Cortex of kidney (tissue), 1 donor: Measurements from ENCODE around the gene BMP6.

ENCODE experiments used
- DNase-seq: peaks from one replicate; lab custom pipeline; 2025; lab: John Stamatoyannopoulos, UW

Gene BMP6

DNA sequence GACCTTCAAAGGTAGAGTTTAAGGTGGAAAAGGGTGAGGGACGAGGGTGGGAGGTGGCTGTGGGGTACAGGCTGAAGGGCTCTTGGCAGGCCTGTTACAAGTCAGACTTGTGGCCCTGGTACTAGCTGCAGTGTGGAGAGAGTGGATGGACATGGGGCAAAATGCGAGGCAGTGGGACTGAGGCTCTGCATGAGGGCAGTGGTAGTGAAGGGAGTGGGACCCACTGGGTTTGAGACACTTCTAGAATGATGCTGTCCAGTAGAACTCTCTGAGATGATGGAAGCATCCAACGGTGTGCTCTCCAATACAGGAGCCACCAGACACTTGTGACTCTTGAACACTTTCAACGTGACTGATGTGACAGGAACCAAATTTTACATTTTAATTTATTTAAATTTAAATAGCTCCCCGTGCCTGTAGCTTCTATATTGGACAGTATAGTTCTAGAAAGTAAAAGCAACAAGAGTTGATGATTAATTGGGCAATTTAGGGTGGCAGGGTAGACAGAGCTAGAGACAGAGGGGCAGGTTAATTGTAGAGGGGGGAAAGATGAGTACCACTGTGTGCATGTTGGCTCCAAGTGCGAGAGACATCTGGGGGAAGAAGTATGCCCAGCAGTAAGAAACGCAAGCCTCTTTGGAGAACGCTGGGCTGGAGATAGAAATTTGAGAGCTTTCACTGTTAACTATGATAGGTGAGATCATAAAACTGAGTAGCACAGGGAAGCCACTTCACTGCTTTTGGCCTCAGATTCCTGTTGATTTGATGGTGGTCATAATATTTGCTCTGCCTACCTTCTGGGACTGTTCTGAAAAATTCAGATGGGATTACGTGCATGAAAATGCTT lies 107.2 kb downstream of the BMP6 start:
- DNase-seq = no peak

DNA sequence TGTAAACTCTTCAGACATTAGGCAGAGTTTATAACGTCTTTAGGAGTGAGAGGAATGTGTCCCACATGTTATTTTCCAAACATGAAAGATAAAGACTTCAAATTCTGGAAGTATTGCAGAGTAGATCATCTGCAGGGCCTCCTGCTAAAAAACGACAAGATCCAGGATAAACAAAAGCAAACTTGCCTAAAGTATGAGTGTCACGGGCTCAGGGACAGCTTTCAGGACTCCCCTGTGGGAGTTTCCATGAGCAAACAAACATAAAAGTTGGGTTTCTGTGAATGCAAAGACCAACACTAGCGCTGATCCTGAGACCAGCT lies 107.8 kb downstream of the BMP6 start:
- DNase-seq = no peak

DNA sequence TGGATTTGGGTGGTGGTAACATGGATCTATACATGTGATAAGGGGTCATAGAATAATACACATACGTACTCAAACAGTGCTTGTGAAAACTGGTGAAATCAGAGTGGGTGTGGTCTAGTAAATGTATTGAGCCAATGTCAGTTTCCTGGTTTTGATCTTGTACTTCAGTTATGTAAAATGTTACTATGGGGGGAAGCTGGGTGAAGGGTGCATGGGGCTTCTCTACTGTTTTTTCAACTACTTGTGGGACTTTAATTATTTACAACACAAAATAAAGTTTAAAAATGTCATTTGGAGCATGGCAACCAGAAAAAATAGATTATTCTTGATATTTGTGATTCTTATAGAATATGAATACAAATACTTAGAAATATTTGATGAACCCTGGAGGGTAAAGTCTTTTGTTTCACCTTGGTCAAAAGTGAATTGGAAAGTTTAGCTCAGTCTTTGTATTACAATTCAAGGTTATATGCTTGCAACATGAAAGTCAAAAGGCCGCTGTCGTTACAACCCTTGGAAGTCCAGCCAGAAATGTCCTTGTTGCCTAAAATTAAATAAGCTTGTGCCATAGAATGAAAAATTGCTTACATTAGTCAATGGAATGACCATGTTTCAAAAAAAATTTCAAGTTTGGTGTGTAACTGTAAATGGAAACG lies 110.6 kb downstream of the BMP6 start:
- DNase-seq = no peak

DNA sequence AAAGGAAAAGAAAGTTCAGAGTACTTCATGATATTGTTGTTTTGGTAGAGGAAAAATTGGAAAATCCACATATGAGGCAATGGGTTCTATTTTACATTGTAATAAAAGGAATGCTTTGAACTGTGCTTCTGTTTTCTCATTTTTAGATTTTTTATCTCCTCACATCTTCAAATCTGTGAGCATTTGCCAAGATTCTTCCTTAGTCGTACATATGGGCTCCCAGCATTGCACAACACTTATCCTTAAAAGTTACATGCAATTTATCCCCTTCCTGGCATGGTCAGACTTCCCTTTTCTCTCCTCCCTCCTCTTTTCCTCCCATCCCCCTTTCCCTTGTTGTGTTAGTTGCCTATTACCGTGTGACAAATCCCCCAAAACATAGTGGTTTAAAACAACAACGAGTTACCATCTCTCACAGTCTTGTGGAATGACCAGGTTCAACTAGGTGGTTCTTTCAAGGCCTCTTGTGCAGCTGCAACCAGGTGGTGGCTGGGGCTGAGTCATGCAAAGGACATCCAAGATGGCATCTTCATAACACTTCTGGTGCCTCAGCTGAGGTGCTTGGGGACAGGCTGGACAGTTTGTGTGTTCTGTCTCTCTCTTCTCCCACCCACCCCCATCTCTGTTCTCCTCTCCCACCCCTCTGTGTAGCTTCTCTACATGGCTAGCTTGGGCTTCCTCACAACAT lies 116.0 kb downstream of the BMP6 start:
- DNase-seq = no peak

DNA sequence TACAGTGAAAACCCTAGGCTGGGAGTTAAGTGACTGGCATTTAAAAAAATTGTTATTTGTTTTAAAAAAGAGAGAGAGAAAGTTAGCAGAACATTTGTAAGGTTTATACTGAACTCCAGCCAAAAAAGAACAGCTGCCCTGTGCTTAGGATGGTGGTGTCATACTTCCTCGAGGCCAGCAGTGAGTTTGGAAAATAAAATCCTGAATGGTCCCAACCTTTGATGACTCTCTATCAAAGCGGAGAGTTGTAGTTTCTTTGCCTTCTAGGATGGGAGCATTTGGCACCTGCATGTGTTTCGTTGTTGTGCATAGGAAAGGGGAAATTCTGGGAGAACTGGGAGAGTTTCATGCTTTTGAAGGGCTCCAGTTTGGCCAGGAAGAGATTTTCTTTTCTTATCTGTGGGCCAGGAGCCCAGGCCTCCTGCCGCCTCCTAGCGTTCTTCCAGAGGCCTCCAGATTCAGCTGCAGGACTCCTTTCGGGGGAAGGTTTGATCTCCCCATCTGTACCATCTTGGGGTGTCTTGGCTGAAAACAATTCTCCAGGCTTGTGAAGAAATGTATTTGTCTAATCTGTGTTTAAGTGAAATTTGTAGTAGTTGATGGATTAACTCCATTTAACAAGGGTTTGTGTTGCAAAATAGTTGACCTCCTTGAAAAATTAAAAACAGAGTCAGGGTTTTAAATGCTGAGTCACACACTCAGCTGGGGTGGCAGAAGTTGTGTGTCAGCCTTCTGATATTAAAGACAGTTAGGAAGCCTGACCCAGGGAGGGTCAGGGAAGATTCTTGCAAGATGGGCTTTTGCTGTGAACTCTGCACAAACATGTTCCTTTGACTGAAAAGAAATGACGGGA lies 121.3 kb downstream of the BMP6 start:
- DNase-seq = no peak

DNA sequence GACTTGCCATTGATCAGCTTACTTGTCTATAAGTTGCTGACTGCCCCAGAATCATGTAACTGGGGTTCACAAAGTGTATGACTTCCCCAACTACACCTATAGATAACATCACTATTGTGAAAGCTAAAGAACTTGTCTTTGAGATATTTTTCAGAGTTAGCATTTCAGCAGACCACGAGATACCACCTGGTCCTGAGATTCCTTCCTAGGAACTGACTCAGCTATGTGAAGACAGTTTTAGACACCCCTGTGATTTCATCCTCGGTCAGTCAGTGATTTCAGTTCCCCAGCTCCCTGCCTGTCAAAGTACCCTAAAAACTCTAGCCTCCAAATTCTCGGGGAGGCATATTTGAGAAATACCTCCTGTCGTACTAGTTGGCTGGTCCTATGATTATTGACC lies 122.3 kb downstream of the BMP6 start:
- DNase-seq = no peak

DNA sequence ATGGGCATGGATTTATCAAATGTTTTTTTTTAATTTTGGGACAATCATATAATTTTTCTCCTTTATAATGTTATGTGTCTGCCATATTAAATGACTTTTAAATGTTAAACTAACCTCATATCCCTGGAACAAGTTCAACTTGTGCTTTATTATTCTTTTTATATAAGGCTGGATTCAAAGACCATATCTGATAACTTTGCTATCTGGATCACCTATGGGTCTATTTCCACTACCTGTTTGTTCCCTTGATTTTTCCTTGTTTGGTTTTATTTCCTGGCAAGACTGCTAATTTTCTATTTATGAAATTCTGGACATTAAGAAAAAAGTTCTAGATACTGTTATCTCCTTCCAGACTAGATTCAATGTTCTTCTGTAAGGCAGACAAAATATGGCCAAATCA lies 125.9 kb downstream of the BMP6 start:
- DNase-seq = no peak

DNA sequence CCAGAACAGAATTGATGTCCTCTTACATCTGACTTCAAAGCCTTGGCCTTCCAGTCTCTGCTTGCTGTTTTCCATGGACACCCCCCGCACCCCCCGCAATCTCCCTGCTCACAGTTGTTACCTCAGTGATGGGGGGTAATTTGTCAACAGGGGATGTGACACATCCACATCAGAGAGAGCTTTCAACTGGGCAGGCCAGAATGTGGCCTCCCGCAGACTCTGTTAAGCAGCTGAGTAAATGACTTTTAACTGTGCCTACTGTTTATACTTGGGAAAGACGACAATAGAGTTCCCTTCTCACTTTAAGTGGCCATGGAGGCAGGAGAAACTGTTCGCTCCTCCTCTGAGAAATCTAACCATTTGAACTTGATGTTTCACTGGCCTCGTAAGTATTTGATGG lies 133.7 kb downstream of the BMP6 start:
- no peak for DNase-seq

DNA sequence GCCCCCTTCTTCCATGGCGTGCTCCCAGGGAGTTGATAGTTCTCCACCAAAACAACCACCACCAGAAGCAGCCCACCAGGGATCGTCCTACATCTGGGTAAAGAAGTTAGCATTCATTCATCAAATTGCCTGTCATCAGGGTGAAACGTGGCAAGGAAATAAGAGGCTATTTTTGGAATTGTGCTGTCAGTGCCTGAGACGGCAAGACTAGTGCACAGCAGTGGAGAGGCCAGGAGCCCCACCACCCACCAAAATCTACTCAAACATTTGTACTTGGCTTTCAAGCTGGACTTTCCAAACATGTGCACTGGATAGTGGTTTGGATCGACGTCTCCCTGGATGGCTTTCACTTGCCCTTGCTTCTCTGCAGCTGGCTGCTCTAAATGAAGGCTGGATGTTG lies 139.9 kb downstream of the BMP6 start:
- DNase-seq = no peak

DNA sequence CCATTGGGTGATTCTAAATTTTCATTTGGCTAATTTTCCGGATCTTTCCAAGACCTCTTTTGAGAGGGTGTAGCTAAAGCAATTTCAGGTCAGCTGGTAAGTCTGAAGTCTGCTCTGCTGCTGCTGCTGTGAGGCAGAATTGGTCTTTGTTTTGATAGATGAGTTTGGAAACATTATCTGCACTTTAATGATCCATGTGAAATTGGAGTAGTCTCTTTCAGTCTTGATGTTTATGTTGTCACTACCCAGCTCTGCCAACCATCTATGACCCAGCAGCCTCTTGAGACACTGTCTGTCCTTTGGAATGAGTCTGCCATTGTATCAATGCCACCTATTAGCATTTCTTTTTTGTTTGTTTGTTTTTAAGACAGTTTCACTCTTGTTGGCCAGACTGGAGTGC lies 140.6 kb downstream of the BMP6 start:
- DNase-seq = no peak

DNA sequence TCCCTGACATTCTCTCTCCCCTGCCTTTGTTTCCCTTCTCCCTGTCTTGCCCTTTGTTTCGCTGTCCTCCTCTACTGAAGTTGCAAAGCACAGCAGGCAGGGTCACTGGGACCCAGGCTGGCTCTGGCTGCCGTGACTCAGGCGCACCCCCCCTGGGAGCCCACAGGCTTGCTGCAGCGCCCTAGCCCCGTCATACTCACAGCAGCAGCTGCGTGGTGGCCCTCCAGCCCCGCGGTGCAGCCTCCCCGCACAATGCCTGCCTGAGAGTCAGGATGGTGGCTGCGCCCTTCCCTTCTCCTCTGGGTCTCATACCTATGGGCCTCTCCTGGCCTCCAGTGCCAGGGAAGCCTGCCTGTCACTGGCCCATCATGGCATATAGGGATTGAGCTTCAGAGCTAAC lies 143.0 kb downstream of the BMP6 start:
- DNase-seq = no peak

DNA sequence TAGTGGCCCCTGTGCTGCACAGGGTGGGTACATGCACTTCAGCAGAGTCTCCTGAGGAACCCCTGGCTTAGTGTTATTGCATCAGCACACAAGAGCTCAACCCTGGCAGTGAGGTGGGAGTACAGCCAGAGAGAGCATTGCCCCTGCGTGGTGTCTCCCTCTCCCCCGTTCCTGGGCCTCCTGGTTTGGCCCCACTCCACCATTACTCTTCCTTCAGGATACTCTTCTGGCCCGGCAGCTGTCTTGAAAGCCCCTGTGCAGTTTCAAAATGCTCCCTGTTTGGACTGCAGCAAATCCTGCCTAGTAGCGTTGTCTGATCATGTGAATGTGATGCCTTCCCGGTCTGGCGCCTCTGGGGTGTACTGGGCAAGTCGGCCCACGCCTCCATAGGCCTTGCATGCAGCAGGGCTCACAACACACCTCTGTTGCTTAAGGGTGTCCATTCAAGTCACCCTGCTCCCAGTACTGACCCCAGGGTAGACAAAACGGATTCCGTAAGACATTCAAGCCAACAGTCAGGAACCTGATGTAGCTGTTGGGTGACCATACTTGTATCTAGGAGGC lies 152.6 kb downstream of the BMP6 start:
- no peak for DNase-seq

DNA sequence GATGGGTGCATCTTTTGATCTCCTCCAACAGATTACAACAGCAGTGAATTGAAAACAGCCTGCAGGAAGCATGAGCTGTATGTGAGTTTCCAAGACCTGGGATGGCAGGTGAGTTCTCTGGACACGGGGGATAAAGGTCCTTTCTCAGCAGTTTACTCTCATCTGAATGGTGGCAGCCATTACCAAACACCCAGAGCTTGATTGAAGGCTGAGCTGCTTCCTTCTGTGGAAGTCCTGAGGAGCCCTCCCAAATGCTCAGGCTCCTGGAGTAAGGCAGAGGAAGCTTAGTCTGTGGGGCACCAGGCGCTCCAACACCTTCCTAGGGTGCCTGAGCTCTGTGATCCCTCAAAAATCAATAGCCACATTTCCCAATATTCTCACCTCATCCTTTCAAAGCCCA lies 153.1 kb downstream of the BMP6 start:
- DNase-seq = no peak

DNA sequence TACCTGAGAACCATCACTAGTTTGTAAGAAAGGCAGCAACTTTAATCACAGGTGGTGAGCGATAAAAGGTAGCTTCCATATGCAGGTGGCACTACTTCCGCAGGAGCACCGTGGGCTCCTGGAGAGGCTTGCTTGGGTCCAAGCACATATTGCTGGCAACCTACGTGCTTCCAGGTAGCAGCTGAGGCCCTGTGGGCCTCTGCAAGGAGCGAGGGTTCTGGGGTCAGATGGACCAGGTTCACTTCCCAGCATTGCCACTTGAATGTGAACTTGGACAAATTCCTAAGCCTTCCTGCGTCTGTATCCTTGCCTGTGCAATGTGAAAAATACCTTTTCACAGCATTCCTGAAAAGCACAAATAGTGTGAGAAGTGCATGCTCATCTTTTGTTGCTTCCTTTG lies 153.7 kb downstream of the BMP6 start:
- DNase-seq = no peak

DNA sequence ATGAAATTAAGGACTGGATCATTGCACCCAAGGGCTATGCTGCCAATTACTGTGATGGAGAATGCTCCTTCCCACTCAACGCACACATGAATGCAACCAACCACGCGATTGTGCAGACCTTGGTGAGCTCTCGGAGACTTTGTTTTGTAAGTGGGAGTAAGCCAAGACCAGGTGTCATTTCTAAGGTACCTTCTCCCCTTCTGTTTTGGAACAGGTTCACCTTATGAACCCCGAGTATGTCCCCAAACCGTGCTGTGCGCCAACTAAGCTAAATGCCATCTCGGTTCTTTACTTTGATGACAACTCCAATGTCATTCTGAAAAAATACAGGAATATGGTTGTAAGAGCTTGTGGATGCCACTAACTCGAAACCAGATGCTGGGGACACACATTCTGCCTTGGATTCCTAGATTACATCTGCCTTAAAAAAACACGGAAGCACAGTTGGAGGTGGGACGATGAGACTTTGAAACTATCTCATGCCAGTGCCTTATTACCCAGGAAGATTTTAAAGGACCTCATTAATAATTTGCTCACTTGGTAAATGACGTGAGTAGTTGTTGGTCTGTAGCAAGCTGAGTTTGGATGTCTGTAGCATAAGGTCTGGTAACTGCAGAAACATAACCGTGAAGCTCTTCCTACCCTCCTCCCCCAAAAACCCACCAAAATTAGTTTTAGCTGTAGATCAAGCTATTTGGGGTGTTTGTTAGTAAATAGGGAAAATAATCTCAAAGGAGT lies 154.2 kb downstream of the BMP6 start:
- no peak for DNase-seq

DNA sequence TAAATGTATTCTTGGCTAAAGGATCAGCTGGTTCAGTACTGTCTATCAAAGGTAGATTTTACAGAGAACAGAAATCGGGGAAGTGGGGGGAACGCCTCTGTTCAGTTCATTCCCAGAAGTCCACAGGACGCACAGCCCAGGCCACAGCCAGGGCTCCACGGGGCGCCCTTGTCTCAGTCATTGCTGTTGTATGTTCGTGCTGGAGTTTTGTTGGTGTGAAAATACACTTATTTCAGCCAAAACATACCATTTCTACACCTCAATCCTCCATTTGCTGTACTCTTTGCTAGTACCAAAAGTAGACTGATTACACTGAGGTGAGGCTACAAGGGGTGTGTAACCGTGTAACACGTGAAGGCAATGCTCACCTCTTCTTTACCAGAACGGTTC lies 154.8 kb downstream of the BMP6 start:
- DNase-seq = no peak

DNA sequence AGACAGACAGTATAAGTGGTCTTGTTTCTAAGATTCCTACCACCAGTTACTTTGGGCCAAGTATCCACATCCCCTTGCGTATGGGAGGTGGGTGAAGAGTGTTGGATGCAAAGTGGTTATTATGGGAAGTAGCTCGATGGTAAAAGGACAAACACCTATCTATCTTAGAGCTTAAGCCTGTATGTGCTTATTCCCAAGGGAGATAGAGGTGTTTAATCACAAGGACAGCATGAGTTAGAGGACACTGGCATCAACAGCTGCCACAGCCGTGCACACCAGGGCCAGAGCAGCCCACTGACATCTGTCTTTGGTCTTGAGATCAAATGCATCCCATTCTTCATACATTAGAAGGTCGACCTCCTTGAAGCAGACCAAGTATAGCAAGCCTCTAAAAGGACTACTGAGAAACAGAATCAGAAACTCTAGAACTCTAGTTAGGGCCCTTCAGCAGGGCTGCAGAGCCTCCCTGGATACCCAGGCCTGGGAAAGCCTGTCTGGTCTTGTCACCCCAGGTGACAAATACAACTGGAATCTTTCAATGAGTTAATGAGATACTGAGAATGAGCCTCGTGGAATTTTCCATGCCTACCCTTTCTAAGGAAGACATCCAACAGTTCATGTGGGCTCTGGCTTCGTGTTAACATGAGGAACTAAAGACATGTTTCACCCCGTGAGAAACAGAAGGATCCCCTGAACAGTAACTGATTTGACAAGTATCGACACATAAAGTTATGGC lies 156.0 kb downstream of the BMP6 start:
- no peak for DNase-seq

DNA sequence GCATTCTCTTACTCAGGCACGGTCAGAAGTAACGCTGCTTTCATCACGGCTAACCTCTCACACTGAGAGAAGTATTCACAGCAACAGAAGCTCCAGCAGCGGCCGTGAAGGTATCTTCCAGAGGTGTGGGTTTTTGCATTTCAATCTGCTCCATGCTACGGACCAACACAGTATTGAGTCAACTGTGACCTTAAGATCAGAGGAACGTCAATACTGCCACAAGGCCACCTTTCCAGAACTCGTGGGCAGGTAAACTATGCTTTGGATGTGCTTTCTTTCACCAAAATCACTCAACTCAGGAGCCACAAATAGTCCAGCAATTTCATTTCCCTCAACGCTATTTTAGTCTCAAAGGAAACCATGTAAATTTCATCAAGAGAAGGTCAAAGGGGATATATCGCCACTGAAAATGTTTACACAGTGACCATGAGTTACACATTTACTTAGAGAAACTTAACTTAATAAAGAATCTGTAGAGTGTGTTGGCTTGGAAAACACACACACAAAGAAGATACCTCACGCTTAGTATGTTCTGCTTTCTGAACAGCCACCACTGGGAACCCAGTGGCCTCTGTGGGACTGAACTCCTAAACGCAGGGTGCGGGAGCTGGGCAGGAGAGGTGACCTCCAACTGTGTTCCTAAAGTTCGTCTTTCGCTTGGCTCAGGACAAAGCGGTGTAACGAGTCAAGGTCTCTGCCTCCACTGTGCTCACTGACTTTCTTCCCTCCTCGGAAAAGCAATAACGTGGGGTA lies 156.8 kb downstream of the BMP6 start:
- DNase-seq = no peak

DNA sequence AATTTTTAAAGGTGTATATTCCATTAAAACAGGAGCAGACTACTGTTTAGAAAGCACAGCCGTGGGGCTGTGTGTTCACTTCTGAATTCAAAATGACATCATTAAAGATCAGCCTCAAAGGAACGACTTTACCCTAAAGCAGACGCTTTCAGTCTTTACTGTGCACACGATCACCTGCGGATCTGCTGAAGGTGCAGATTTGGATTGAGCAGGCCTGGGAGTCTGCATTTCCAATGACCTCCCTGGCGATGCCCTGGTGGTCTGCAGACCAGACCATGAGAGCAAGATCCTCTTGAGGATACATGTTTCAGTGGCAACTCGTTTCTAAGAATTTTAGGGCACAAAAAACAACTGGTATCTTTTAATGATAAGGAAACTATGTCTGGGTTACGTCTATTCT lies 157.5 kb downstream of the BMP6 start:
- no peak for DNase-seq

DNA sequence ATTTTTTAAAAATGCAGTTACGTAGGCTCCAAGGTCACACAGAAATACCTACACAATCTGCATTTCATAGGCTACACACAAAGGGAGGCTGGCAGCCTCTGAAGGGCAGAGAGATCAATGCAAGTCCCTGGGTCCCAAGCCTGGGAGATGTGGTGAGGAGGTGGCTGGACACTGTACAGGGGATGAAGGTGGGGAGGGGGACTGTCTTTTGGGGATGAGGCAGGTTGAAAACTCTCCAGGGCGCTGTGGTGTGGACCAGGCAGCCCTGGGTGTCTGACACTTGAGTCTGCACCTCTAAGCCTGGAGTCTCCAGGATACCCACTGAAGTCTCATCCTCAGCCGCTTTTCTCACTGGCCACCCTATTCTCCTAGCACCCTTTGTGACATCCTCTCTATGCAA lies 160.2 kb downstream of the BMP6 start:
- no peak for DNase-seq
